HEK293 (cell line): Measurements from ENCODE around the gene HES7.

Experiments
- MEIS1 ChIP-seq: sonication (generic); formaldehyde crosslinking; IDR thresholded peaks from 2 replicates; pipeline ENCODE4 v1.8.1; 2022; ENCODE audit warnings: missing genetic modification reagents, mild to moderate bottlenecking, borderline replicate concordance
- ZNF639 ChIP-seq: fragments of 450-650 bp; formaldehyde crosslinking; IDR thresholded peaks from 2 replicates; pipeline ENCODE4 v1.5.1; 2016; ENCODE audit warnings: missing biosample characterization, missing genetic modification characterization

DNA sequence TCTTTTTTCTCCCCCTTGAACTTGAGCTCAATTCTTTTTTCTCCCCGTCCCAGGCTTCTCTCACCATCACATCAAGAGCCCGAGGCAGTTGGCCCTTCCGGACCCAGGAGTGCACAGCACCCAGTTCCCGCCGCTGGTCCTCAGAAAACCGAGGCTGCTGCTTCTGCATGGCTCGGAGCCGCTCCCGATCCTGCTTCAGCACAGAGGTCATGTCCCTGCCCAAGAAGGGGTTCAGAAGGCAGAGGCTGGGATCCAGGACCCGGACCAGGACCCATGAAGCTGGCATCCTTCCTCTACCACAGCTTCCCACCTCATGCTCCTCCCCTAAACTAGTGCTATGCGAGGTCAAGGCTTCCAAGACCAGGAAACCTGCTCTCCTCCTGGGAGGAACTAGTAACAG, 17.8 kb upstream of the HES7 start:
- no peak for TF ChIP-seq ZNF639 (tag by site-specific recombination)
- TF ChIP-seq MEIS1 (CRISPR knock-in tag), result no peak
